GM12872 (cell line): ENCODE data around the gene RIT2.

ENCODE experiments used
- CTCF ChIP-seq: IDR thresholded peaks from 3 replicates; pipeline ENCODE4 v1.5.1; 2011; ENCODE audit warnings: low read depth, mild to moderate bottlenecking, low read length, moderate library complexity; ENCODE audit not compliant: insufficient read depth

Gene RIT2

GRCh38 chr18:42821492-42821891 lies 294.0 kb downstream of the RIT2 start:
- no peak for TF ChIP-seq CTCF

- TF ChIP-seq CTCF = no peak
These were observed 300.9 kb downstream of the RIT2 start for GRCh38 chr18:42814618-42815017.

GRCh38 chr18:42814184-42814583 lies 301.3 kb downstream of the RIT2 start:
- TF ChIP-seq CTCF = no peak

GRCh38 chr18:42813570-42813969 lies 301.9 kb downstream of the RIT2 start:
- TF ChIP-seq CTCF = no peak

- no peak for TF ChIP-seq CTCF
These were observed 307.6 kb downstream of the RIT2 start for GRCh38 chr18:42807887-42808286.

GRCh38 chr18:42801706-42802105 lies 313.8 kb downstream of the RIT2 start:
- TF ChIP-seq CTCF = no peak

- no peak for TF ChIP-seq CTCF
These were observed 316.8 kb downstream of the RIT2 start for GRCh38 chr18:42798606-42799170.

GRCh38 chr18:42792731-42793130 lies 322.8 kb downstream of the RIT2 start:
- no peak for TF ChIP-seq CTCF
